Measurements from ENCODE around the gene CAMK2D. TPM values are rescaled to one million over a fixed set of nuclear protein-coding genes. Genes with fewer than 3 reads are reported as not detected.

The CAMK2D gene
- total and polyA plus RNA-seq, 7 donors, result 41.2 to 183 (median 83.8) TPM

DNA sequence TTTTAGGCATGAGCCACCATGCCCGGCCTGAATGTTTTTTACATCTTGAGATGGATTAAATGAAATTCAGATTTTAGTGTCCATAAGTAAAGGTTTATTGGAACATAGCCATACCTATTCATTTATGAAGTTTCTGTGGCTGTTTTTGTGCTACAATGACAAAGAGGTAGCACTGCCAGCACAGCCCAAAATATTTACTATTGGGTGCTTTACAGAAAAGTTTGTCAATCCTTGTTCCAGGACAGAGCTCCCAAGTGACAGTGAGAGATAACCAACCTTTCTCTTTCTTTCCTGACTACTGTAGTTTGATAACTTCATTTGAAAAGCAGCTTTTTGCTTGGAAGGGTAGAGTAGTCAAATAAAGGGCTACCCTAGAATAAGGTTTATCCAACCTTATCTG is 116.2 kb downstream of the CAMK2D start:
- Histone ChIP-seq H3K9me3 (no peaks in the 10 kb centered on the region), H3K27ac (no peak overlapping the region), H3K4me1 (peaks cover 25% of the 10 kb centered on the region), H3K4me3 (no peak overlapping the region), H3K27me3 (ENCODE audit: insufficient read depth in 3 of 3, low read length in 2 of 3) (no peaks in the 10 kb centered on the region), H3K36me3 (ENCODE audit: insufficient read depth in 1 of 2, low read depth in 1 of 2) (no peaks in the 10 kb centered on the region)
- no peak for ATAC-seq
- WGBS, 3 donors, result 94 to 96% (median 96%) methylated on average over 1 of the region's 1 CpG
- DNase-seq, result no peak
- intact Hi-C loops (cut with DNase I), result no loop called here
- TF ChIP-seq, protein P1, sequence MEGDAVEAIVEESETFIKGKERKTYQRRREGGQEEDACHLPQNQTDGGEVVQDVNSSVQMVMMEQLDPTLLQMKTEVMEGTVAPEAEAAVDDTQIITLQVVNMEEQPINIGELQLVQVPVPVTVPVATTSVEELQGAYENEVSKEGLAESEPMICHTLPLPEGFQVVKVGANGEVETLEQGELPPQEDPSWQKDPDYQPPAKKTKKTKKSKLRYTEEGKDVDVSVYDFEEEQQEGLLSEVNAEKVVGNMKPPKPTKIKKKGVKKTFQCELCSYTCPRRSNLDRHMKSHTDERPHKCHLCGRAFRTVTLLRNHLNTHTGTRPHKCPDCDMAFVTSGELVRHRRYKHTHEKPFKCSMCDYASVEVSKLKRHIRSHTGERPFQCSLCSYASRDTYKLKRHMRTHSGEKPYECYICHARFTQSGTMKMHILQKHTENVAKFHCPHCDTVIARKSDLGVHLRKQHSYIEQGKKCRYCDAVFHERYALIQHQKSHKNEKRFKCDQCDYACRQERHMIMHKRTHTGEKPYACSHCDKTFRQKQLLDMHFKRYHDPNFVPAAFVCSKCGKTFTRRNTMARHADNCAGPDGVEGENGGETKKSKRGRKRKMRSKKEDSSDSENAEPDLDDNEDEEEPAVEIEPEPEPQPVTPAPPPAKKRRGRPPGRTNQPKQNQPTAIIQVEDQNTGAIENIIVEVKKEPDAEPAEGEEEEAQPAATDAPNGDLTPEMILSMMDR (IDR thresholded peaks at IDR 0.05), result no peak

DNA sequence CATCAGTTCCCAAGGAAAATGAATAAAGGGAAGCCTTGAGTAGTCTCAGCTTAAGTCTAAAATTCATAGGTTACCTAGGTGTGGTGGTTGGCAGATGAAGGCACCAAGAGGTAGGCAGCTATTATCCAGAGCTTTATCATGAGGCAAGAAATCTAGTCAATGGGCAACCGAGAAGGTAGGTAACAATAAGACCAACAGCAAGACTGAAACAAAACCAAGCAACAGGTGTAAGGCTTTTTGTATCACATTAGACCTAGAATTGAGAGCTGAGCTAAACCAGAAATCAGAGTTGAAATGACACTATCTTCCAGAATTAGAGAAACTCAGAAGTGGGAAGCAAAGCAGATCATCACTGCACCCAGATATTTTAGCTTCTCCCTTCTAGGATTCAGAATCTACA is 117.1 kb downstream of the CAMK2D start:
- ATAC-seq, result no peak
- H3K36me3 ChIP-seq (ENCODE audit: insufficient read depth in 1 of 2, low read depth in 1 of 2), result no peaks in the 10 kb centered on the region
- H3K9me3 ChIP-seq, result no peaks in the 10 kb centered on the region
- no peak for DNase-seq
- no peak overlapping the region for H3K27ac ChIP-seq
- peaks cover 25% of the 10 kb centered on the region for H3K4me1 ChIP-seq
- H3K4me3 ChIP-seq, result no peak overlapping the region
- H3K27me3 ChIP-seq (ENCODE audit: insufficient read depth in 3 of 3, low read length in 2 of 3), result no peaks in the 10 kb centered on the region
- TF ChIP-seq, protein P1 (IDR thresholded peaks at IDR 0.05), result no peak
- intact Hi-C loops (cut with DNase I), result loop anchor here in 1 of 2 donors (1.0 kb wide), 1 partner anchor 42 kb away; no protein-coding TSS in a partner anchor
- 82 to 96% (median 89%) methylated on average over 1 of the region's 1 CpG for WGBS, 3 donors

DNA sequence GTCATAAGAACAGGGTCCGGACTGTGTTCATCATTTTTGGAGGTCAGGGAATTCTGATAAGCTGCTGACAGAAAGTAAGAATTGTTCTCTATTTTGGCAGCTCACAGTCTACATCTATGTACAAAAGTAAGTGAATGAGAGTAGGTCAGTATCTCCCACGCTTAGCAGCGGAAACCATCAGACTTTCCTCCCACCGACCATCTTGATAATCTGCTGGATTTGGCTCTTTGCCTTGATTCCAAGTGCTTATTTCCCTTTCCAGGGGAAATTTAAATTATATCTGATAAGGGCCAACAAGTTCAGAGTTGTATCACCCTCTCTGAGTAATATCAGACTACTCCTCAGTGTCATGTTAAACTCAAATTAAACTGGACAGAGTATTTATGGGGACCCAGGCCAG is 118.0 kb downstream of the CAMK2D start:
- no peak for DNase-seq
- Histone ChIP-seq H3K9me3 (no peaks in the 10 kb centered on the region), H3K36me3 (ENCODE audit: insufficient read depth in 1 of 2, low read depth in 1 of 2) (no peaks in the 10 kb centered on the region), H3K27me3 (ENCODE audit: insufficient read depth in 3 of 3, low read length in 2 of 3) (no peaks in the 10 kb centered on the region), H3K27ac (no peak overlapping the region), H3K4me1 (peaks cover 25% of the 10 kb centered on the region), H3K4me3 (no peak overlapping the region)
- 67 to 82% (median 82%) methylated on average over 4 of the region's 4 CpGs for WGBS, 3 donors
- intact Hi-C loops (cut with DNase I), result no loop called here
- ATAC-seq, result no peak
- TF ChIP-seq, protein P1 (IDR thresholded peaks at IDR 0.05), result no peak

DNA sequence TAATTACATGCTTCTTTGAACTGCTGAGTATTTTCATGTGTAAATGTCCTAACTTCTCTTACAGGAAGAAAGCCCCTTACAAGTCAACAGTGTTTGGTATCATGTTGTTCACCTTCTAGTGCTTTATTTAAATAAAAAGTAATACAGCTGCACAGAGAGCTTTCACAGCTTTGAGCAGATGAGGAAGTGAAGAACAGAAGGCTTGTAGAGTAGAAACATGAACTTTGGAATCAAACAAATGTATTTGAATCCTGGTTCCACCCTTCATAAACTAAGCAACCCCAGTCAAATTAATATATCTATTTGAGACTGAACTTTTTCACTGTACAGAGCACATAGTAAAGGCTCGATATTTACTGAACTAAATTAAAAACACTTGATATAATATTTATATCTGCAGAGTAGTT is 120.5 kb downstream of the CAMK2D start:
- Histone ChIP-seq H3K27ac (no peak overlapping the region), H3K27me3 (ENCODE audit: insufficient read depth in 3 of 3, low read length in 2 of 3) (no peaks in the 10 kb centered on the region), H3K4me1 (peaks cover 41% of the 10 kb centered on the region), H3K9me3 (no peaks in the 10 kb centered on the region), H3K36me3 (ENCODE audit: insufficient read depth in 1 of 2, low read depth in 1 of 2) (no peaks in the 10 kb centered on the region), H3K4me3 (no peak overlapping the region)
- WGBS, 3 donors, result 90 to 98% (median 96%) methylated on average over 1 of the region's 1 CpG
- ATAC-seq, result no peak
- intact Hi-C loops (cut with DNase I), result no loop called here
- no peak for DNase-seq
- TF ChIP-seq, protein P1 (IDR thresholded peaks at IDR 0.05), result no peak

DNA sequence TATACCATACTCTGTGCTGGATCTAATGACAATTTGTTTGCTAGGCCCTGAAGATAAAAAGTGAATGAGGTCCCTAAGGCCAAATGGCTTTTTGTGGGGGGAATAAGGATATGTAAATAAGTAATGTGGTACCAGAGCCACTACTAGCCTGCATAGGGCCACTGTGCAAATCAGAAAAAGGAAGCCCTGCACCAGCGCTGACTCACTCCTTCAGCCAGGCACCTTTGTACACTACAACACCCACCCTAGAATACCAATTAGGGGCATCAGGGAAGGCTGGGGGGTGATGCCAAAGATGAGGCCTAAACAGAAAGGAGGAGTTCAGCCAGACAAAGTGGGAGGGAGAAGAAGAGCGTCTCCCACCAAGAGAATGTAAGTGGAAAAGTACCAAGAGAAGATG is 122.2 kb downstream of the CAMK2D start:
- H3K9me3 ChIP-seq, result no peaks in the 10 kb centered on the region
- no peaks in the 10 kb centered on the region for H3K27me3 ChIP-seq (ENCODE audit: insufficient read depth in 3 of 3, low read length in 2 of 3)
- no peaks in the 10 kb centered on the region for H3K36me3 ChIP-seq (ENCODE audit: insufficient read depth in 1 of 2, low read depth in 1 of 2)
- TF ChIP-seq, protein P1 (IDR thresholded peaks at IDR 0.05), result no peak
- WGBS, 3 donors, result 91 to 98% (median 97%) methylated on average over 2 of the region's 2 CpGs
- intact Hi-C loops (cut with DNase I), result no loop called here
- no peak overlapping the region for H3K27ac ChIP-seq
- no peak overlapping the region for H3K4me3 ChIP-seq
- DNase-seq (no peak), ATAC-seq (no peak)
- H3K4me1 ChIP-seq, result peaks cover 51% of the 10 kb centered on the region

All from psoas muscle (tissue), 8 donors.